ENCODE measurements around the gene CSNK2A2.

Gene CSNK2A2

DNA sequence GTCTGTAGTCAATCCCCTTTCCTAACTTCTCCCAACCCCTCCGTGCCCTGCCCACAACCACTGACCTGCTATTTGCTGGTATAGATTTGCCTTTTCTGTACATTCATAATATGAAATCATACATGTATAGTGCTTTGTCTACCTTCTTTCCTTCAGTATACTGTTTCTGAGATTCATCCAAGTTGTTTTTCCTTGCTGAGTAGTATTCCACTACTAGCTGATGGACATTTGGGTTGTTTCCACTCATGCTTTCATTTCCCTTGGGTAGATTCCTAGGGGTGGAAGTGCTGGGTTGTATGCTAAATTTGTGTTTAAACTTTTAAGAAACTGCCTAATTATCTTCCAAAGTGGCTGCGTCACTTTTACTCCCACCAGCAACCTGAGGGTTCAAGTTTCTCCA lies 27.7 kb downstream of the CSNK2A2 start:
- no peak overlapping the region for H3K4me3 ChIP-seq (ENCODE audit: low read depth, low read length)
- TF ChIP-seq, protein P1, sequence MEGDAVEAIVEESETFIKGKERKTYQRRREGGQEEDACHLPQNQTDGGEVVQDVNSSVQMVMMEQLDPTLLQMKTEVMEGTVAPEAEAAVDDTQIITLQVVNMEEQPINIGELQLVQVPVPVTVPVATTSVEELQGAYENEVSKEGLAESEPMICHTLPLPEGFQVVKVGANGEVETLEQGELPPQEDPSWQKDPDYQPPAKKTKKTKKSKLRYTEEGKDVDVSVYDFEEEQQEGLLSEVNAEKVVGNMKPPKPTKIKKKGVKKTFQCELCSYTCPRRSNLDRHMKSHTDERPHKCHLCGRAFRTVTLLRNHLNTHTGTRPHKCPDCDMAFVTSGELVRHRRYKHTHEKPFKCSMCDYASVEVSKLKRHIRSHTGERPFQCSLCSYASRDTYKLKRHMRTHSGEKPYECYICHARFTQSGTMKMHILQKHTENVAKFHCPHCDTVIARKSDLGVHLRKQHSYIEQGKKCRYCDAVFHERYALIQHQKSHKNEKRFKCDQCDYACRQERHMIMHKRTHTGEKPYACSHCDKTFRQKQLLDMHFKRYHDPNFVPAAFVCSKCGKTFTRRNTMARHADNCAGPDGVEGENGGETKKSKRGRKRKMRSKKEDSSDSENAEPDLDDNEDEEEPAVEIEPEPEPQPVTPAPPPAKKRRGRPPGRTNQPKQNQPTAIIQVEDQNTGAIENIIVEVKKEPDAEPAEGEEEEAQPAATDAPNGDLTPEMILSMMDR (IDR thresholded peaks at IDR 0.05; ENCODE audit: borderline replicate concordance, insufficient read depth, low read depth, low read length): no peak

DNA sequence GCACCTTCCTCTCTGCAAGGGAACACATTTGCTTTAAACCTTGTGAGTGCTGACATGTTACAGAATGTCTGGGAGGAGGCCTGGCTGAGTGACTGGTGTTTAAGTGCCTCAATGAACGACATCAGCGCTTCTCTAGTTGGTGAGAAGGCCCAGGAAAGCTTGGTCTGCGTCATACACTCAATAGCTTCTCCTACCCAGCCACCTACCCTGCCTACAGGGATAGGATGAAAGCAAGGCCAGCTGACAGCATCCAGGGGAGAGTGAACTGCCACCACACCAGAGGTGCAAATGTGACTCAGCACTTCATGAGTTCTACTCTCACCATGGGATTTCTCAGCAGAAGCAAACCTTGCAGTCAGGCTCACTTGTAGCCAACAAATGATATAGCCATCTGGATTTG lies 37.1 kb downstream of the CSNK2A2 start:
- H3K4me3 ChIP-seq (ENCODE audit: low read depth, low read length): no peak overlapping the region
- TF ChIP-seq, protein P1 (IDR thresholded peaks at IDR 0.05; ENCODE audit: borderline replicate concordance, insufficient read depth, low read depth, low read length): no peak

DNA sequence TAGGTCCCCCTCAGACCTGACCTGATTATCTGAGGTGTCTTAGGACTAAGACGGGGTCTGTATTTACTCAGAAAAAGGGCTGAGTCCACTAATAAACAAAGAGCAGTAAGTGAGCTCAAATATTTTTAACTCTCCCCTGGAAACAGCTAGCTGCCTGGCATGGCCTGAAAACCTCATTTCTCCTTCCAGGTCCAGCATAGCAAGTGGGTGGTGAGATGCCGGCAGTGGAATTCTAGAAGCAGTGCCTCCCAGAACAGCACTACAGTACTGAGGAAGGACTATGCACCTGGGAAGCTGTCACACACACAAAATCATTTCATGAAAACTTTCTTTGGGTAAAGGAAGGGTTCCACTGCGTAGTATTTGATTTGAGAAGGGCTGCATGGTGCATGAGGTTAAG lies 39.2 kb downstream of the CSNK2A2 start:
- TF ChIP-seq, protein P1 (IDR thresholded peaks at IDR 0.05; ENCODE audit: borderline replicate concordance, insufficient read depth, low read depth, low read length): no peak
- no peak overlapping the region for H3K4me3 ChIP-seq (ENCODE audit: low read depth, low read length)

DNA sequence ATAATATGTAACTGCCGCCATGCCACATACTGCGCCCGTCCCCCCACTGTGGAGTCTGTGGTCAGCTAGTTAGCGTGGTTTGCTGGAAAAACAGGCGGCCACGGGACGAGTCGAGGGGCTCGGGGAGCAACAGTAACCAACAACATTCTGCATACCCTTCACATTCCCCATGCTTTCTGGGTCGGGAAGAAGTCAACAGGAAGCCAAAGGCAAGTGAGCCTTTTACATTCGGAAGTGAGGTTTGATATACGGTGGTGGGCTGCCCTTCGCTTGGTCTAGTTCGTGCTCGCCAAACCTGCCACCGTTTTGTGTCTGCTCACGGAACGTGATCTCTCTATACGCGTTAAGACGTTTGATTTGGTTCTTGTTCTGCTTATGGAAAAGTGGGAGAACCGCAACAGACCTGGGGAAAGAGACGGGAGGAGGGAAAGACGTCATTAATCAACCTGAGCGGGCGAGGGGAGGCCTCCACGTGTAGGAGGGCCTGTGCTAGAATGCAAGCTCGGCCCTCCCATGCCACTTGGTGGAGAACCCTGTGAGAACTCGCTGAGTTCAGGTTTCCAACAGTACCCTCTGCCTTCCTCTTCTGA lies 39.9 kb downstream of the CSNK2A2 start:
- TF ChIP-seq, protein P1 (IDR thresholded peaks at IDR 0.05; ENCODE audit: borderline replicate concordance, insufficient read depth, low read depth, low read length): no peak
- H3K4me3 ChIP-seq (ENCODE audit: low read depth, low read length): no peak overlapping the region

DNA sequence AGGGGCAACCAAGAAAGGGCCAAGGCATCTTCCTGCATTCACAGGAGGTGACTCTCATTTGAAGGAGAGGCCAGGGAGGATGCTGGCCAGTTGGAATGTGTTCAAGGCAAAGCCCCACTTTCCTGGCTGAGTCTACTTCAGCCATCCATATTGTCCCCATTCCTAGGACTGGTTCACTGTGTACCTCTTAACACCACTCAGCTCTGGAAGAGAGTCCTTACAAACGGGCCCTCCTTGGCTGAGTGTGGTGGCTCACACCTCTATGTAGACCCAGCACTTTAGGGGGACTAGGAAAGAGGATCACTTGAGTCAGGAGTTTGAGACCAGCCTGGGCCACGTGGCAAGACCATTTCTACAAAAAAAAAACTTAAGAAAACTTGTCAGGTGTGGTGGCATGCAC lies 40.7 kb downstream of the CSNK2A2 start:
- TF ChIP-seq, protein P1 (IDR thresholded peaks at IDR 0.05; ENCODE audit: borderline replicate concordance, insufficient read depth, low read depth, low read length): no peak
- H3K4me3 ChIP-seq (ENCODE audit: low read depth, low read length): no peak overlapping the region

DNA sequence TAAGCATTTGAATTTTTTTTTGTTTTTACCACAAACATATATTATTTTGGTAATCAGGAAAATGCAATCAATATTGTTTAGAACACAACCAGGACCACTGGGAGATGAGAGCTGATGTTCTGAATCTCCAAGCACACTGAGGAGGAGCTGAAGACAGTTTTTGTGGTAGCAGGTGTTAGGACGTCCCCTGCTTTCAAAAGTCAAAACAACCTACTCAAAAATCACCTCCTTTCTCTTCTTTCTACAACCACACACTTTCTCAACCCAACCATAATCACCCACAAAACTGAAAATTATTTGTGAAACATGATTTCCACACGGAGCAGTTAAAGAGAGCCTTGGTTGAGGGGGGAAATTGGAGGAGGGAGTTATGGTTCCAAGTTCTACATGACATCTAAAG lies 42.1 kb downstream of the CSNK2A2 start:
- TF ChIP-seq, protein P1 (IDR thresholded peaks at IDR 0.05; ENCODE audit: borderline replicate concordance, insufficient read depth, low read depth, low read length): no peak

DNA sequence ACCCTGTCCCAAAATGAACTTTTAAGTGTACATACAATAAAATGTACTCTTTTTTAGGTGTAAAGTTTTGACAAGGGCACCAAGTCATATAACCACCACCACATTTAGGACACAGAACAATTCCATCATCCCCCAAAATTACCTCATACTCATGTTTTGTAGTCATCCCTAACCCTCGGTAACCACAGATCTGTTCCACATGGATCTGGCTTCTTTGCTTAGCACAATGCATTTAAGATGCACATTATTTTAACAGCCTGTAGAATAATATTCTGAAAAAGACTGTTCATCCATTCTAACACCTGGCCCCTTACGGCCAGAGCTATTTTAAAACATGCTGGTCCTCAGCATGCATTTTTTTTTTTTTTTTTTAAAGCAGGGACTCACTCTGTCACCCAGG lies 43.6 kb downstream of the CSNK2A2 start:
- TF ChIP-seq, protein P1 (IDR thresholded peaks at IDR 0.05; ENCODE audit: borderline replicate concordance, insufficient read depth, low read depth, low read length): no peak
- no peak overlapping the region for H3K4me3 ChIP-seq (ENCODE audit: low read depth, low read length)

More for the DNA sequence above, 42.1 kb downstream of the CSNK2A2 start:
- H3K4me3 ChIP-seq (ENCODE audit: low read depth, low read length): no peak overlapping the region
